ENCODE measurements around the gene ERC1. TPM values are rescaled to one million over a fixed set of nuclear protein-coding genes. Genes with fewer than 3 reads are reported as not detected.

Gene ERC1
- total and polyA plus RNA-seq, 9 of the 15 experiments (the other 6 are each of a cell fraction or from before 2014, with no cell fraction given) = 0.74 to 11.8 (median 4.8) TPM

DNA sequence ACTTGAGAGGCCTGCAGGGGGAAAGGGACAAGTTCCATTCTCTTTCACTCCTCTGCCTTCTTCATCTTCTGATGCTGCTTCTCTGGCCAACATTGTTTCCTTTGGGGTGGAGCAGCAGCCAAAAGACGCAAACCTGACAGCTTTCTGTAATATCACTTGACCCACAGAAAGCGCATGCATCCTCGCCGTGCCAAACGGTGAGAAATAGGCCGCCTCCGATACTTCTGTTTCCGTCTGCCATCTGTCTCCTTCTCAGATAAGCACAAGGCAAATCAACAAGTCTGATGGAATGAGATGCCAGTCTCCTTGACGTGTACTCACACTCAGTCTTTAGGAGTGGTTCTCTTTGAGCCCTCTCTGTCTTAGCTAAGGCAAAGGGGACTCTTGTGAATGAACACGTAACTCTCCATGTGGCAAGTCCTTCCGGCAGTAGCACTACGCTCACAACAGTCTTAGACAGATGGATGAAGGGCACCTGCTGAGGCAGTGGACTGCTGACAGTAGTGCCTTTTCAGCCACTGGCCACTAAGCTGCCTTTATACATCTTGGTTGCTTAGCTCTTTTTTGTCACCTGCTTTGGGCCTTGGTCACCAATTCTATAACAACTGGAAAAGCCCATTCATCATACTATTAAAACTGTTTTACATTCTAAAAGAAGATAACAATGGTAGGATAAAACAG lies 389.3 kb downstream of the ERC1 start:
- no peak overlapping the region for H3K4me2 ChIP-seq (ENCODE audit: insufficient read depth, low read length)
- no peaks in the 10 kb centered on the region; a peak in 1 of 5 replicates for H3K4me1 ChIP-seq (replicated peaks in 1 of 2; ENCODE audit: control insufficient read depth in 2 of 2, insufficient read depth in 2 of 2, low read length in 2 of 2)
- in situ Hi-C loops (cut with MboI) (no loop called here), intact Hi-C loops (cut with micrococcal nuclease) (no loop called here)
- 87% methylated on average over 12 of the region's 12 CpGs for WGBS (ENCODE audit: insufficient coverage, low coverage, missing lambda C conversion rate)
- BruUV-seq (replicated peaks) = no TSS peak
- no peak overlapping the region for H2AFZ ChIP-seq (ENCODE audit: low read depth, low read length)
- no peaks in the 10 kb centered on the region for H3K79me2 ChIP-seq (ENCODE audit: control insufficient read depth, insufficient read depth, low read length)
- H3K27ac ChIP-seq (ENCODE audit: extremely low read depth, low read depth, low read length) = no peak overlapping the region
- no peak overlapping the region for H3K4me3 ChIP-seq
- DNase-seq (ENCODE audit: extremely low read depth in 1 of 4, low spot score in 3 of 4) = no peak
- ChIA-PET POLR2A (interaction anchor here (1.2 kb wide), 1 partner anchor 13 kb away, joined by 3 read pairs; no protein-coding TSS in a partner anchor), CTCF (ENCODE audit: low intra/inter-chr PET ratio) (no interaction called here)
- no peaks in the 10 kb centered on the region for H3K27me3 ChIP-seq (ENCODE audit: control insufficient read depth in 2 of 2, insufficient read depth in 2 of 2, low read length in 2 of 2)
- ATAC-seq = no peak
- no peaks in the 10 kb centered on the region for H4K20me1 ChIP-seq (replicated peaks; ENCODE audit: control insufficient read depth, insufficient read depth, low read length)
- H3K36me3 ChIP-seq (ENCODE audit: control insufficient read depth, insufficient read depth, low read length) = 0 out of 3 replicates have a peak, but pooled peaks cover 4% of the 10 kb centered on the region
- no peaks in the 10 kb centered on the region for H3K9me3 ChIP-seq (replicated peaks; ENCODE audit: control insufficient read depth, insufficient read depth, low read depth, low read length)
- H3K9ac ChIP-seq (ENCODE audit: insufficient read depth in 1 of 2, low read depth in 2 of 2, low read length in 2 of 2) = no peak overlapping the region
- no peak for FAIRE-seq
- no peaks in the 10 kb centered on the region for H3K9me1 ChIP-seq (ENCODE audit: control insufficient read depth, insufficient read depth, low read length)
- TF ChIP-seq, protein P1, sequence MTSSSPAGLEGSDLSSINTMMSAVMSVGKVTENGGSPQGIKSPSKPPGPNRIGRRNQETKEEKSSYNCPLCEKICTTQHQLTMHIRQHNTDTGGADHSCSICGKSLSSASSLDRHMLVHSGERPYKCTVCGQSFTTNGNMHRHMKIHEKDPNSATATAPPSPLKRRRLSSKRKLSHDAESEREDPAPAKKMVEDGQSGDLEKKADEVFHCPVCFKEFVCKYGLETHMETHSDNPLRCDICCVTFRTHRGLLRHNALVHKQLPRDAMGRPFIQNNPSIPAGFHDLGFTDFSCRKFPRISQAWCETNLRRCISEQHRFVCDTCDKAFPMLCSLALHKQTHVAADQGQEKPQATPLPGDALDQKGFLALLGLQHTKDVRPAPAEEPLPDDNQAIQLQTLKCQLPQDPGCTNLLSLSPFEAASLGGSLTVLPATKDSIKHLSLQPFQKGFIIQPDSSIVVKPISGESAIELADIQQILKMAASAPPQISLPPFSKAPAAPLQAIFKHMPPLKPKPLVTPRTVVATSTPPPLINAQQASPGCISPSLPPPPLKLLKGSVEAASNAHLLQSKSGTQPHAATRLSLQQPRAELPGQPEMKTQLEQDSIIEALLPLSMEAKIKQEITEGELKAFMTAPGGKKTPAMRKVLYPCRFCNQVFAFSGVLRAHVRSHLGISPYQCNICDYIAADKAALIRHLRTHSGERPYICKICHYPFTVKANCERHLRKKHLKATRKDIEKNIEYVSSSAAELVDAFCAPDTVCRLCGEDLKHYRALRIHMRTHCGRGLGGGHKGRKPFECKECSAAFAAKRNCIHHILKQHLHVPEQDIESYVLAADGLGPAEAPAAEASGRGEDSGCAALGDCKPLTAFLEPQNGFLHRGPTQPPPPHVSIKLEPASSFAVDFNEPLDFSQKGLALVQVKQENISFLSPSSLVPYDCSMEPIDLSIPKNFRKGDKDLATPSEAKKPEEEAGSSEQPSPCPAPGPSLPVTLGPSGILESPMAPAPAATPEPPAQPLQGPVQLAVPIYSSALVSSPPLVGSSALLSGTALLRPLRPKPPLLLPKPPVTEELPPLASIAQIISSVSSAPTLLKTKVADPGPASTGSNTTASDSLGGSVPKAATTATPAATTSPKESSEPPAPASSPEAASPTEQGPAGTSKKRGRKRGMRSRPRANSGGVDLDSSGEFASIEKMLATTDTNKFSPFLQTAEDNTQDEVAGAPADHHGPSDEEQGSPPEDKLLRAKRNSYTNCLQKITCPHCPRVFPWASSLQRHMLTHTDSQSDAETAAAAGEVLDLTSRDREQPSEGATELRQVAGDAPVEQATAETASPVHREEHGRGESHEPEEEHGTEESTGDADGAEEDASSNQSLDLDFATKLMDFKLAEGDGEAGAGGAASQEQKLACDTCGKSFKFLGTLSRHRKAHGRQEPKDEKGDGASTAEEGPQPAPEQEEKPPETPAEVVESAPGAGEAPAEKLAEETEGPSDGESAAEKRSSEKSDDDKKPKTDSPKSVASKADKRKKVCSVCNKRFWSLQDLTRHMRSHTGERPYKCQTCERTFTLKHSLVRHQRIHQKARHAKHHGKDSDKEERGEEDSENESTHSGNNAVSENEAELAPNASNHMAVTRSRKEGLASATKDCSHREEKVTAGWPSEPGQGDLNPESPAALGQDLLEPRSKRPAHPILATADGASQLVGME (CRISPR knock-in tag; IDR thresholded peaks at IDR 0.05) = no peak
- TF ChIP-seq RBBP5 (IDR thresholded peaks at IDR 0.05; ENCODE audit: borderline replicate concordance, insufficient read depth, low read length, poor library complexity, severe bottlenecking) (no peak), MTA3 (IDR thresholded peaks at IDR 0.05; ENCODE audit: borderline replicate concordance) (no peak), THRAP3 (IDR thresholded peaks at IDR 0.05; ENCODE audit: borderline replicate concordance) (no peak), ZC3H4 (CRISPR knock-in tag; IDR thresholded peaks at IDR 0.05; ENCODE audit: borderline replicate concordance) (no peak), RNF2 (IDR thresholded peaks at IDR 0.05) (no peak)
- TF ChIP-seq, protein P2, sequence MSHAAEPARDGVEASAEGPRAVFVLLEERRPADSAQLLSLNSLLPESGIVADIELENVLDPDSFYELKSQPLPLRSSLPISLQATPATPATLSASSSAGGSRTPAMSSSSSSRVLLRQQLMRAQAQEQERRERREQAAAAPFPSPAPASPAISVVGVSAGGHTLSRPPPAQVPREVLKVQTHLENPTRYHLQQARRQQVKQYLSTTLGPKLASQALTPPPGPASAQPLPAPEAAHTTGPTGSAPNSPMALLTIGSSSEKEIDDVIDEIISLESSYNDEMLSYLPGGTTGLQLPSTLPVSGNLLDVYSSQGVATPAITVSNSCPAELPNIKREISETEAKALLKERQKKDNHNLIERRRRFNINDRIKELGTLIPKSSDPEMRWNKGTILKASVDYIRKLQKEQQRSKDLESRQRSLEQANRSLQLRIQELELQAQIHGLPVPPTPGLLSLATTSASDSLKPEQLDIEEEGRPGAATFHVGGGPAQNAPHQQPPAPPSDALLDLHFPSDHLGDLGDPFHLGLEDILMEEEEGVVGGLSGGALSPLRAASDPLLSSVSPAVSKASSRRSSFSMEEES (CRISPR knock-in tag; IDR thresholded peaks at IDR 0.05) = no peak
- TF ChIP-seq, protein P3, sequence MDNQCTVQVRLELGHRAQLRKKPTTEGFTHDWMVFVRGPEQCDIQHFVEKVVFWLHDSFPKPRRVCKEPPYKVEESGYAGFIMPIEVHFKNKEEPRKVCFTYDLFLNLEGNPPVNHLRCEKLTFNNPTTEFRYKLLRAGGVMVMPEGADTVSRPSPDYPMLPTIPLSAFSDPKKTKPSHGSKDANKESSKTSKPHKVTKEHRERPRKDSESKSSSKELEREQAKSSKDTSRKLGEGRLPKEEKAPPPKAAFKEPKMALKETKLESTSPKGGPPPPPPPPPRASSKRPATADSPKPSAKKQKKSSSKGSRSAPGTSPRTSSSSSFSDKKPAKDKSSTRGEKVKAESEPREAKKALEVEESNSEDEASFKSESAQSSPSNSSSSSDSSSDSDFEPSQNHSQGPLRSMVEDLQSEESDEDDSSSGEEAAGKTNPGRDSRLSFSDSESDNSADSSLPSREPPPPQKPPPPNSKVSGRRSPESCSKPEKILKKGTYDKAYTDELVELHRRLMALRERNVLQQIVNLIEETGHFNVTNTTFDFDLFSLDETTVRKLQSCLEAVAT (IDR thresholded peaks at IDR 0.05) = no peak

All from K562 (cell line).